ENCODE data around the gene TMPRSS7.

The TMPRSS7 gene

GRCh38 chr3:112086076-112086854, 51.7 kb downstream of the TMPRSS7 start, which contains the start of gene C3orf52:
Gene C3orf52, plus strand, starts transcription at chr3:112086389. Its CDS starts 19 bp downstream, at chr3:112086408.
- TF ChIP-seq, protein P1, sequence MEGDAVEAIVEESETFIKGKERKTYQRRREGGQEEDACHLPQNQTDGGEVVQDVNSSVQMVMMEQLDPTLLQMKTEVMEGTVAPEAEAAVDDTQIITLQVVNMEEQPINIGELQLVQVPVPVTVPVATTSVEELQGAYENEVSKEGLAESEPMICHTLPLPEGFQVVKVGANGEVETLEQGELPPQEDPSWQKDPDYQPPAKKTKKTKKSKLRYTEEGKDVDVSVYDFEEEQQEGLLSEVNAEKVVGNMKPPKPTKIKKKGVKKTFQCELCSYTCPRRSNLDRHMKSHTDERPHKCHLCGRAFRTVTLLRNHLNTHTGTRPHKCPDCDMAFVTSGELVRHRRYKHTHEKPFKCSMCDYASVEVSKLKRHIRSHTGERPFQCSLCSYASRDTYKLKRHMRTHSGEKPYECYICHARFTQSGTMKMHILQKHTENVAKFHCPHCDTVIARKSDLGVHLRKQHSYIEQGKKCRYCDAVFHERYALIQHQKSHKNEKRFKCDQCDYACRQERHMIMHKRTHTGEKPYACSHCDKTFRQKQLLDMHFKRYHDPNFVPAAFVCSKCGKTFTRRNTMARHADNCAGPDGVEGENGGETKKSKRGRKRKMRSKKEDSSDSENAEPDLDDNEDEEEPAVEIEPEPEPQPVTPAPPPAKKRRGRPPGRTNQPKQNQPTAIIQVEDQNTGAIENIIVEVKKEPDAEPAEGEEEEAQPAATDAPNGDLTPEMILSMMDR (IDR thresholded peaks at IDR 0.05; ENCODE audit: extremely low read depth, insufficient read depth, missing control alignments): no peak
- in situ Hi-C loops (cut with MboI; ENCODE audit: low pct_unique_long_range_greater_than_20kb, low sequenced_read_pairs, unreplicated experiment): no loop called here
- DNase-seq (ENCODE audit: low spot score): peak; percentile 86

DNA sequence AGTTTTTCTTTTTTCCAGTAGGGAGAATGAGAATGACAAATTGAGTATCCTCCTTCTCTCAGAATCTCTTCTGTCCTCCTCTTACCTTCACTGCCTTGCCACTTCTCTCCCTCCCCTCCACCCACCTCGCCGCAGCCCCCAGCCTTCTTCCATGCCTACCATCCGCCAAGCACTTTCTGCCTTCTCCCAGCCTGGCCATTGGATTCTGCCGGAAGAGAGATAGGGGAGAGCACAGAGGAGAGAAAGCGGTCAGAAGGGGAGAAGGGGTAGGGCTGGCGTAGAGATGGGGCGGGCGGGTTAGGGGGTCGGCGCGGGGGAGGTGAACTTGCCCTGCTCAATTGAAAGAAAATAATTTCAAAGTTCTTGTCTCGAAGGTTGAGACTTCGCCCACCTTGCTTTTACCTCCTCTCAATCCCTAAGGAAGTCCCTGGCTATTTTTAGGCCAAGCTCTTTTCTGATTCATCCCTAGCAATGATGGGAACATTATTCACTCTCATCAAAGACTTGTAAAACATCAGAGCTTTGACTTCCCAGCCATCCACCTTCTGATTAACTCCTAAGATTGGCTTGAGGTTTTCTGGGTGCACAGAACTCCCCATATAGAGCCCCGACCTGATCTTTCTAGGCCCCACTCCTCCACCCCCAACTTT, 52.5 kb downstream of the TMPRSS7 start:
- in situ Hi-C loops (cut with MboI; ENCODE audit: low pct_unique_long_range_greater_than_20kb, low sequenced_read_pairs, unreplicated experiment): no loop called here
- TF ChIP-seq, protein P1 (IDR thresholded peaks at IDR 0.05; ENCODE audit: extremely low read depth, insufficient read depth, missing control alignments): no peak
- DNase-seq (ENCODE audit: low spot score): no peak

GRCh38 chr3:112087746-112088145, 53.2 kb downstream of the TMPRSS7 start:
- in situ Hi-C loops (cut with MboI; ENCODE audit: low pct_unique_long_range_greater_than_20kb, low sequenced_read_pairs, unreplicated experiment): no loop called here
- TF ChIP-seq, protein P1 (IDR thresholded peaks at IDR 0.05; ENCODE audit: extremely low read depth, insufficient read depth, missing control alignments): no peak
- no peak for DNase-seq (ENCODE audit: low spot score)

GRCh38 chr3:112088944-112089343, 54.4 kb downstream of the TMPRSS7 start:
- in situ Hi-C loops (cut with MboI; ENCODE audit: low pct_unique_long_range_greater_than_20kb, low sequenced_read_pairs, unreplicated experiment): no loop called here
- TF ChIP-seq, protein P1 (IDR thresholded peaks at IDR 0.05; ENCODE audit: extremely low read depth, insufficient read depth, missing control alignments): no peak
- no peak for DNase-seq (ENCODE audit: low spot score)

GRCh38 chr3:112089956-112090886, 55.7 kb downstream of the TMPRSS7 start:
- in situ Hi-C loops (cut with MboI; ENCODE audit: low pct_unique_long_range_greater_than_20kb, low sequenced_read_pairs, unreplicated experiment): no loop called here
- DNase-seq (ENCODE audit: low spot score): no peak
- TF ChIP-seq, protein P1 (IDR thresholded peaks at IDR 0.05; ENCODE audit: extremely low read depth, insufficient read depth, missing control alignments): no peak

Data from GM13977 (cell line).